ENCODE results near the gene OR10G7. TPM values are rescaled to one million over a fixed set of nuclear protein-coding genes. Genes with fewer than 3 reads are reported as not detected.
"Not testable (repeated sequence)": the region's sequence is repeated elsewhere in the genome, so short reads cannot be mapped to it uniquely, and the experiment has no call there.

Gene OR10G7
- total RNA-seq, 1 experiment from 2014 or later: not detected

DNA sequence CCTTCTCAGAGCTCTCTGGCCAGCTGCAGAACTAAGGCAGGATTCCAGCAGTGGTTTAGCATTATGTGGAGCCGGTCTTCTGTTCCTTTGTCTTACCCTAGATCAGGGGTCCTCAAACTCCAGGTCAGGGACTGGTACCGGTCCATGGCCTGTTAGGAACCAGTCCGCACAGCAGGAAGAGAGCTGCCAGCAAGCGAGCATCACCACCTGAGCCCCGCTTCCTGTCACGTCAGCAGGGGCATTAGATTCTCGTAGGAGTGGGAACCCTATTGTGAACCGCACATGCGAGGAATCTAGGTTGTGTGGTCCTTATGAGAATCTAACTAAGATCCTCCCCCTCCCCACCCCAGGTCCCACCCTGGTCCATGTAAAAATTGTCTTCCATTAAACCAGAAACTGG lies 1.6 kb downstream of the OR10G7 start:
- CTCF ChIA-PET: no interaction called here
- no peak for DNase-seq
- H3K27me3 Mint-ChIP-seq (ENCODE audit: unreplicated experiment): no peaks in the 10 kb centered on the region
- no TSS peak for BruUV-seq (replicated peaks)
- no peak overlapping the region for H3K27ac Mint-ChIP-seq (ENCODE audit: unreplicated experiment)
- no peaks in the 10 kb centered on the region for H3K4me1 Mint-ChIP-seq (ENCODE audit: low read depth, unreplicated experiment)
- H3K4me3 Mint-ChIP-seq (ENCODE audit: low read depth, unreplicated experiment): no peak overlapping the region
- intact Hi-C loops (cut with micrococcal nuclease; ENCODE audit: unreplicated experiment): no loop called here
- no peaks in the 10 kb centered on the region for H3K36me3 Mint-ChIP-seq (ENCODE audit: insufficient read depth, unreplicated experiment)
- TF ChIP-seq, protein P1, sequence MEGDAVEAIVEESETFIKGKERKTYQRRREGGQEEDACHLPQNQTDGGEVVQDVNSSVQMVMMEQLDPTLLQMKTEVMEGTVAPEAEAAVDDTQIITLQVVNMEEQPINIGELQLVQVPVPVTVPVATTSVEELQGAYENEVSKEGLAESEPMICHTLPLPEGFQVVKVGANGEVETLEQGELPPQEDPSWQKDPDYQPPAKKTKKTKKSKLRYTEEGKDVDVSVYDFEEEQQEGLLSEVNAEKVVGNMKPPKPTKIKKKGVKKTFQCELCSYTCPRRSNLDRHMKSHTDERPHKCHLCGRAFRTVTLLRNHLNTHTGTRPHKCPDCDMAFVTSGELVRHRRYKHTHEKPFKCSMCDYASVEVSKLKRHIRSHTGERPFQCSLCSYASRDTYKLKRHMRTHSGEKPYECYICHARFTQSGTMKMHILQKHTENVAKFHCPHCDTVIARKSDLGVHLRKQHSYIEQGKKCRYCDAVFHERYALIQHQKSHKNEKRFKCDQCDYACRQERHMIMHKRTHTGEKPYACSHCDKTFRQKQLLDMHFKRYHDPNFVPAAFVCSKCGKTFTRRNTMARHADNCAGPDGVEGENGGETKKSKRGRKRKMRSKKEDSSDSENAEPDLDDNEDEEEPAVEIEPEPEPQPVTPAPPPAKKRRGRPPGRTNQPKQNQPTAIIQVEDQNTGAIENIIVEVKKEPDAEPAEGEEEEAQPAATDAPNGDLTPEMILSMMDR (IDR thresholded peaks at IDR 0.05; ENCODE audit: unreplicated experiment): no peak
- peaks cover 3% of the 10 kb centered on the region for H3K9me3 Mint-ChIP-seq (ENCODE audit: low read depth, unreplicated experiment)

DNA sequence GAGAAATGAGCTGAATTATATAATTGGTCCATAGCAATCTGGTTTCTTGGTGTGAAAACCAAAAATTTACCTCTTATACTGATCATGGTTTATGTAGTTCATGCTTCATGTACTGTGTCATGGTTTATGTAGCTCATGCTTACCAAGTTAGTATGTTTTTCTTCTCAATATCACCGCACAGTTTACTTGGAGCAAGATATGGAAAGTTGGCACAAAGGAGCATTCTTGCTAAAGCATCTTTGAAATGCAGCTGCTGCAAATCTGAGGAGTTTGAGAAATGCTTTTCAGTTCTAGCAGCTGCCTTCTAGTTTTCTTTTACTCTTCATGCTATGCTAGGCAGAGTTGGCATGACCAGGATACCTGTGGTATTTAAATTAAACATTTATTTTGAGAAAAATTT lies 4.5 kb downstream of the OR10G7 start:
- CTCF ChIA-PET: no interaction called here
- no TSS peak for BruUV-seq (replicated peaks)
- H3K27ac Mint-ChIP-seq (ENCODE audit: unreplicated experiment): no peak overlapping the region
- H3K27me3 Mint-ChIP-seq (ENCODE audit: unreplicated experiment): no peaks in the 10 kb centered on the region
- H3K4me3 Mint-ChIP-seq (ENCODE audit: low read depth, unreplicated experiment): no peak overlapping the region
- TF ChIP-seq, protein P1 (IDR thresholded peaks at IDR 0.05; ENCODE audit: unreplicated experiment): no peak
- no peak for DNase-seq
- H3K36me3 Mint-ChIP-seq (ENCODE audit: insufficient read depth, unreplicated experiment): no peaks in the 10 kb centered on the region
- peaks cover 6% of the 10 kb centered on the region for H3K9me3 Mint-ChIP-seq (ENCODE audit: low read depth, unreplicated experiment)
- intact Hi-C loops (cut with micrococcal nuclease; ENCODE audit: unreplicated experiment): no loop called here
- no peaks in the 10 kb centered on the region for H3K4me1 Mint-ChIP-seq (ENCODE audit: low read depth, unreplicated experiment)

DNA sequence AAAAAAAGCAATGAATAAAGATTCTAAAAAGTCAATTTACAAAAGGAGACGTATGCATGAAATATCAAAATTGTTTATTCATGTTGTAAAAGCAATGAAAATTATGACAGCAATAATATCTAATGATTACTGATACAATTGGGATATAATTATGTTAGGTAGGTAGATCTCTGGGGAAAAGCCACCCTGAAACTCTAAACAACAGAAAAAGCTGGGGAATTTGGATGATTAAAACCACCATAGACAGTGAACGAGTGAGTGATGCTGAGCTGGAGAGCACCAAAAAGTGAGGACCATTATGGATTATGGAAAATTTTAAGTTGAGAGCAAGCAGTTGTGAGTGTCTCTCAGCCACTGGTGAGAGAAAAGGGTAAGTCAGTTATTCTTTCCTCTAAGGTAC lies 14.6 kb downstream of the OR10G7 start, which contains the start of gene OR10G8:
Gene OR10G8 (plus strand): TSS at position 301 of the 400 bp plus-strand sequence. CDS start 2,825 bp downstream, outside the sequence.
- TF ChIP-seq, protein P1 (IDR thresholded peaks at IDR 0.05; ENCODE audit: unreplicated experiment): no peak
- Mint-ChIP-seq H3K27me3 (ENCODE audit: unreplicated experiment) (no peaks in the 10 kb centered on the region), H3K4me3 (ENCODE audit: low read depth, unreplicated experiment) (no peak within 1 kb of the TSS), H3K4me1 (ENCODE audit: low read depth, unreplicated experiment) (no peaks in the 10 kb centered on the region), H3K27ac (ENCODE audit: unreplicated experiment) (no peak within 1 kb of the TSS), H3K36me3 (ENCODE audit: insufficient read depth, unreplicated experiment) (no peaks in the 10 kb centered on the region), H3K9me3 (ENCODE audit: low read depth, unreplicated experiment) (no peaks in the 10 kb centered on the region)
- BruUV-seq (replicated peaks): no TSS peak
- DNase-seq: no peak
- intact Hi-C loops (cut with micrococcal nuclease; ENCODE audit: unreplicated experiment): no loop called here
- CTCF ChIA-PET: no interaction called here

DNA sequence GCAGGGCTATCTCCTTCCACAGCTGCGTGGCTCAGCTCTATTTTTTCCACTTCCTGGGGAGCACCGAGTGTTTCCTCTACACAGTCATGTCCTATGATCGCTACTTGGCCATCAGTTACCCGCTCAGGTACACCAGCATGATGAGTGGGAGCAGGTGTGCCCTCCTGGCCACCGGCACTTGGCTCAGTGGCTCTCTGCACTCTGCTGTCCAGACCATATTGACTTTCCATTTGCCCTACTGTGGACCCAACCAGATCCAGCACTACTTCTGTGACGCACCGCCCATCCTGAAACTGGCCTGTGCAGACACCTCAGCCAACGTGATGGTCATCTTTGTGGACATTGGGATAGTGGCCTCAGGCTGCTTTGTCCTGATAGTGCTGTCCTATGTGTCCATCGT lies 25.3 kb downstream of the OR10G7 start:
- H3K4me3 Mint-ChIP-seq (ENCODE audit: low read depth, unreplicated experiment); H3K4me1 Mint-ChIP-seq (ENCODE audit: low read depth, unreplicated experiment); H3K27ac Mint-ChIP-seq (ENCODE audit: unreplicated experiment); H3K27me3 Mint-ChIP-seq (ENCODE audit: unreplicated experiment); DNase-seq; BruUV-seq (replicated peaks); H3K36me3 Mint-ChIP-seq (ENCODE audit: insufficient read depth, unreplicated experiment); CTCF ChIA-PET; intact Hi-C loops (cut with micrococcal nuclease; ENCODE audit: unreplicated experiment); H3K9me3 Mint-ChIP-seq (ENCODE audit: low read depth, unreplicated experiment): not testable (repeated sequence)

DNA sequence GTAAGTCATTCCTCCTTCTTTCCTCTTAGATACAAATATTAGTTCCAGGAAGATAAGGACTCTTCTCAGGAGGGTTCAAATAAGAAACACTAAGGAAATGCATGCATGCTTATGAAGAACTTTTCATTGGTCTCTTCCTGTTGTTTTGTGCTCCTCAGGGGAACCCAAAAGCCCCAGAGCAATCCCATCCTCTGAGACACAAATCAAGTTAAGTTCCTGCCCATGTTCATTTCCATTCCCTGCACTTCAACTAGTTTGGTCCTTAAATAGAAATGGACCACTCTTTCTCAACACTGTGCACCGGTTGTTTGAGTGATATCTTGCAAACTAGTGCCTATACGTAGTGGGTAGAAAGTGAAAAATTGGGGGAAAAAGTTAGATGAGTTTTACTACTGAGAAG lies 28.4 kb downstream of the OR10G7 start, which contains the start of gene OR10G4:
Gene OR10G4 (plus strand): TSS at position 301 of the 400 bp plus-strand sequence. CDS start 2,578 bp downstream, outside the sequence.
- DNase-seq: no peak
- BruUV-seq (replicated peaks): no TSS peak
- CTCF ChIA-PET: no interaction called here
- intact Hi-C loops (cut with micrococcal nuclease; ENCODE audit: unreplicated experiment): no loop called here
- Mint-ChIP-seq H3K4me3 (ENCODE audit: low read depth, unreplicated experiment) (no peak within 1 kb of the TSS), H3K9me3 (ENCODE audit: low read depth, unreplicated experiment) (no peaks in the 10 kb centered on the region), H3K27ac (ENCODE audit: unreplicated experiment) (no peak within 1 kb of the TSS), H3K27me3 (ENCODE audit: unreplicated experiment) (no peaks in the 10 kb centered on the region), H3K36me3 (ENCODE audit: insufficient read depth, unreplicated experiment) (no peaks in the 10 kb centered on the region), H3K4me1 (ENCODE audit: low read depth, unreplicated experiment) (no peaks in the 10 kb centered on the region)
- TF ChIP-seq, protein P1 (IDR thresholded peaks at IDR 0.05; ENCODE audit: unreplicated experiment): no peak
